ENCODE data around the gene SELENOO. TPM values are rescaled to one million over a fixed set of nuclear protein-coding genes. Genes with fewer than 3 reads are reported as not detected.
A peak's percentile ranks its signal among the peaks of the same experiment; 100 is the strongest.

Gene SELENOO
- total and polyA plus RNA-seq, 2 of the 13 experiments (the other 11 are each of a cell fraction or from before 2014, with no cell fraction given): 14.4 to 19.0 TPM

- TF ChIP-seq ATF2 (CRISPR knock-in tag; IDR thresholded peaks at IDR 0.05) (peak; percentile 82; the same call in 1 of the 2 replicates), POLR2A (IDR thresholded peaks at IDR 0.05; ENCODE audit: insufficient read depth in 1 of 2, low read depth in 2 of 2, low read length in 2 of 2) (peak; percentile 71 to 87), NCOA5 (CRISPR knock-in tag; IDR thresholded peaks at IDR 0.05) (no peak), ZBTB8A (CRISPR knock-in tag; IDR thresholded peaks at IDR 0.05; ENCODE audit: borderline replicate concordance, low read depth) (no peak), NR2F1 (CRISPR knock-in tag; IDR thresholded peaks at IDR 0.05) (peak in 1 of 2 experiments; percentile 48; a peak in 1 of 4 replicates), BORCS8-MEF2B (CRISPR knock-in tag; IDR thresholded peaks at IDR 0.05) (peak; percentile 84), AKAP8 (CRISPR knock-in tag; IDR thresholded peaks at IDR 0.05) (0 out of 2 replicates have a peak, but pooled peaks have one; percentile 72), ZNF766 (CRISPR knock-in tag; IDR thresholded peaks at IDR 0.05; ENCODE audit: borderline replicate concordance) (peak; percentile 32; the same call in 1 of the 2 replicates), ZNF460 (CRISPR knock-in tag; IDR thresholded peaks at IDR 0.05; ENCODE audit: borderline replicate concordance) (no peak), LCORL (IDR thresholded peaks at IDR 0.05) (no peak), LCORL (CRISPR knock-in tag; IDR thresholded peaks at IDR 0.05) (peak; percentile 50; the same call in 1 of the 2 replicates), ERF (CRISPR knock-in tag; IDR thresholded peaks at IDR 0.05) (peak; percentile 87), ZMYM2 (CRISPR knock-in tag; IDR thresholded peaks at IDR 0.05) (no peak), JDP2 (CRISPR knock-in tag; IDR thresholded peaks at IDR 0.05; ENCODE audit: borderline replicate concordance) (no peak), MLLT10 (CRISPR knock-in tag; IDR thresholded peaks at IDR 0.05) (no peak), KLF11 (CRISPR knock-in tag; IDR thresholded peaks at IDR 0.05) (peak; percentile 66), MTF2 (CRISPR knock-in tag; IDR thresholded peaks at IDR 0.05; ENCODE audit: borderline replicate concordance) (no peak), NKX3-1 (CRISPR knock-in tag; IDR thresholded peaks at IDR 0.05) (peak; percentile 47; the same call in 1 of the 2 replicates), SMYD3 (CRISPR knock-in tag; IDR thresholded peaks at IDR 0.05) (no peak; the same call in 1 of the 2 replicates), ZNF496 (CRISPR knock-in tag; IDR thresholded peaks at IDR 0.05; ENCODE audit: insufficient replicate concordance) (no peak), ZNF724P (CRISPR knock-in tag; IDR thresholded peaks at IDR 0.05; ENCODE audit: borderline replicate concordance) (no peak; the same call in 1 of the 2 replicates), KMT2A (CRISPR knock-in tag; IDR thresholded peaks at IDR 0.05) (peak; percentile 92), ZNF501 (CRISPR knock-in tag; IDR thresholded peaks at IDR 0.05) (peak; percentile 95)
- TF ChIP-seq, protein P1, sequence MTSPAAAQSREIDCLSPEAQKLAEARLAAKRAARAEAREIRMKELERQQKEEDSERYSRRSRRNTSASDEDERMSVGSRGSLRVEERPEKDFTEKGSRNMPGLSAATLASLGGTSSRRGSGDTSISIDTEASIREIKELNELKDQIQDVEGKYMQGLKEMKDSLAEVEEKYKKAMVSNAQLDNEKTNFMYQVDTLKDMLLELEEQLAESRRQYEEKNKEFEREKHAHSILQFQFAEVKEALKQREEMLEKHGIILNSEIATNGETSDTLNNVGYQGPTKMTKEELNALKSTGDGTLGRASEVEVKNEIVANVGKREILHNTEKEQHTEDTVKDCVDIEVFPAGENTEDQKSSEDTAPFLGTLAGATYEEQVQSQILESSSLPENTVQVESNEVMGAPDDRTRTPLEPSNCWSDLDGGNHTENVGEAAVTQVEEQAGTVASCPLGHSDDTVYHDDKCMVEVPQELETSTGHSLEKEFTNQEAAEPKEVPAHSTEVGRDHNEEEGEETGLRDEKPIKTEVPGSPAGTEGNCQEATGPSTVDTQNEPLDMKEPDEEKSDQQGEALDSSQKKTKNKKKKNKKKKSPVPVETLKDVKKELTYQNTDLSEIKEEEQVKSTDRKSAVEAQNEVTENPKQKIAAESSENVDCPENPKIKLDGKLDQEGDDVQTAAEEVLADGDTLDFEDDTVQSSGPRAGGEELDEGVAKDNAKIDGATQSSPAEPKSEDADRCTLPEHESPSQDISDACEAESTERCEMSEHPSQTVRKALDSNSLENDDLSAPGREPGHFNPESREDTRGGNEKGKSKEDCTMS (CRISPR knock-in tag; conservative IDR thresholded peaks at IDR 0.05): no peak
- TF ChIP-seq, protein P2, sequence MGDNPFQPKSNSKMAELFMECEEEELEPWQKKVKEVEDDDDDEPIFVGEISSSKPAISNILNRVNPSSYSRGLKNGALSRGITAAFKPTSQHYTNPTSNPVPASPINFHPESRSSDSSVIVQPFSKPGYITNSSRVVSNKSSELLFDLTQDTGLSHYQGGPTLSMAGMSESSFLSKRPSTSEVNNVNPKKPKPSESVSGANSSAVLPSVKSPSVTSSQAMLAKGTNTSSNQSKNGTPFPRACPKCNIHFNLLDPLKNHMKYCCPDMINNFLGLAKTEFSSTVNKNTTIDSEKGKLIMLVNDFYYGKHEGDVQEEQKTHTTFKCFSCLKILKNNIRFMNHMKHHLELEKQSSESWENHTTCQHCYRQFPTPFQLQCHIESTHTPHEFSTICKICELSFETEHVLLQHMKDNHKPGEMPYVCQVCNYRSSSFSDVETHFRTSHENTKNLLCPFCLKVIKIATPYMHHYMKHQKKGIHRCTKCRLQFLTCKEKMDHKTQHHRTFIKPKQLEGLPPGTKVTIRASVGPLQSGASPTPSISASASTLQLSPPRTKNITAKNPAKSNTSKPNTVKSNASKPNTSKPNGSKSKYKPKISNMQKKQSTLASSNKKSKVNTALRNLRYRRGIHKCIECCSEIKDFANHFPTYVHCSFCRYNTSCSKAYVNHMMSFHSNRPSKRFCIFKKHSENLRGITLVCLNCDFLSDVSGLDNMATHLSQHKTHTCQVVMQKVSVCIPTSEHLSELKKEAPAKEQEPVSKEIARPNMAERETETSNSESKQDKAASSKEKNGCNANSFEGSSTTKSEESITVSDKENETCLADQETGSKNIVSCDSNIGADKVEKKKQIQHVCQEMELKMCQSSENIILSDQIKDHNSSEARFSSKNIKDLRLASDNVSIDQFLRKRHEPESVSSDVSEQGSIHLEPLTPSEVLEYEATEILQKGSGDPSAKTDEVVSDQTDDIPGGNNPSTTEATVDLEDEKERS (CRISPR knock-in tag; IDR thresholded peaks at IDR 0.05): peak; percentile 39; the same call in 1 of the 2 replicates
Measured at GRCh38 chr22:50244420-50245213, 43.8 kb downstream of the SELENOO start, which contains the start of gene TUBGCP6 (continued).

Data from HepG2 (cell line).